ENCODE measurements around the gene CREBRF. TPM values are rescaled to one million over a fixed set of nuclear protein-coding genes. Genes with fewer than 3 reads are reported as not detected.

The CREBRF gene
- total and polyA plus RNA-seq, 9 of the 15 experiments (the other 6 are each of a cell fraction or from before 2014, with no cell fraction given), result 1.1 to 4.9 (median 2.9) TPM

DNA sequence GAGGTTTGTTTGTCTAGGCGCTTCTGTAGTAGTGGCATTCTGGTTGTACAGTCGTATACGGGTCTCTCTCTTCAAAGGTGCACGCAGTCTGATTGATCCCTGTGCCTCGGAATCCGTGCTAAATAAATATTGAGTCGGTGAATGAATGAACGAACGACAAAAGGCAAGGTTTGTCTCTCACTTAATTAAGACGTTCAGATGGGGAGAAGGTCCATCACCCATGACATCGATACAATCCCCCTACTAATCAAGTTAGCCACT, 500 bp upstream of the CREBRF start (continued):
- TF ChIP-seq SIX5 (IDR thresholded peaks at IDR 0.05; ENCODE audit: borderline replicate concordance in 1 of 2, insufficient read depth in 1 of 2, low read depth in 1 of 2, low read length in 2 of 2) (no peak), ZNF24 (IDR thresholded peaks at IDR 0.05) (peak; percentile 42; the same call in 1 of the 2 replicates), NR4A1 (CRISPR knock-in tag; IDR thresholded peaks at IDR 0.05) (0 out of 2 replicates have a peak, but pooled peaks have one; percentile 9), NR4A1 (tag; IDR thresholded peaks at IDR 0.05) (no peak)
- TF ChIP-seq, protein P1, sequence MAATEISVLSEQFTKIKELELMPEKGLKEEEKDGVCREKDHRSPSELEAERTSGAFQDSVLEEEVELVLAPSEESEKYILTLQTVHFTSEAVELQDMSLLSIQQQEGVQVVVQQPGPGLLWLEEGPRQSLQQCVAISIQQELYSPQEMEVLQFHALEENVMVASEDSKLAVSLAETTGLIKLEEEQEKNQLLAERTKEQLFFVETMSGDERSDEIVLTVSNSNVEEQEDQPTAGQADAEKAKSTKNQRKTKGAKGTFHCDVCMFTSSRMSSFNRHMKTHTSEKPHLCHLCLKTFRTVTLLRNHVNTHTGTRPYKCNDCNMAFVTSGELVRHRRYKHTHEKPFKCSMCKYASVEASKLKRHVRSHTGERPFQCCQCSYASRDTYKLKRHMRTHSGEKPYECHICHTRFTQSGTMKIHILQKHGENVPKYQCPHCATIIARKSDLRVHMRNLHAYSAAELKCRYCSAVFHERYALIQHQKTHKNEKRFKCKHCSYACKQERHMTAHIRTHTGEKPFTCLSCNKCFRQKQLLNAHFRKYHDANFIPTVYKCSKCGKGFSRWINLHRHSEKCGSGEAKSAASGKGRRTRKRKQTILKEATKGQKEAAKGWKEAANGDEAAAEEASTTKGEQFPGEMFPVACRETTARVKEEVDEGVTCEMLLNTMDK (IDR thresholded peaks at IDR 0.05; ENCODE audit: borderline replicate concordance, insufficient read depth, low read depth, low read length, poor library complexity, severe bottlenecking), result no peak

- Histone ChIP-seq H3K27me3 (ENCODE audit: control insufficient read depth in 2 of 2, insufficient read depth in 2 of 2, low read length in 2 of 2) (no peaks in the 10 kb centered on the region), H3K27ac (ENCODE audit: extremely low read depth, low read depth, low read length) (peak overlapping the region; percentile 87; the same call in 2 of the 3 replicates), H3K9me3 (replicated peaks; ENCODE audit: control insufficient read depth, insufficient read depth, low read depth, low read length) (no peaks in the 10 kb centered on the region), H3K9me1 (ENCODE audit: control insufficient read depth, insufficient read depth, low read length) (no peaks in the 10 kb centered on the region), H2AFZ (ENCODE audit: low read depth, low read length) (peak overlapping the region; percentile 86; the same call in 1 of the 2 replicates), H3K79me2 (ENCODE audit: control insufficient read depth, insufficient read depth, low read length) (peaks cover 17% of the 10 kb centered on the region), H3K9ac (ENCODE audit: insufficient read depth in 1 of 2, low read depth in 2 of 2, low read length in 2 of 2) (peak overlapping the region; percentile 66 to 88; a peak in 3 of 4 replicates), H3K4me2 (ENCODE audit: insufficient read depth, low read length) (peak overlapping the region; percentile 94; the same call in 1 of the 2 replicates), H4K20me1 (replicated peaks; ENCODE audit: control insufficient read depth, insufficient read depth, low read length) (no peaks in the 10 kb centered on the region), H3K4me3 (peak overlapping the region; percentile 99), H3K4me1 (replicated peaks in 1 of 2; ENCODE audit: control insufficient read depth in 2 of 2, insufficient read depth in 2 of 2, low read length in 2 of 2) (peaks cover 10% of the 10 kb centered on the region in 2 experiments; a peak in 3 of 5 replicates), H3K36me3 (ENCODE audit: control insufficient read depth, insufficient read depth, low read length) (no peaks in the 10 kb centered on the region)
- ATAC-seq, result peak; percentile 71
- no peak for FAIRE-seq
- ChIA-PET CTCF (ENCODE audit: low intra/inter-chr PET ratio) (no interaction called here), POLR2A (interaction anchor here (0.5 to 1.8 kb wide), 6 partner anchors 9 to 852 kb away, joined by 3 to 7 read pairs (median 3); partner anchors contain the start of gene ATP6V0E1)
- no TSS peak for BruUV-seq (replicated peaks)
- in situ Hi-C loops (cut with MboI), result no loop called here
- no CpG with 5 or more reads among the region's 27 CpGs for WGBS (ENCODE audit: insufficient coverage, low coverage, missing lambda C conversion rate)
- DNase-seq (ENCODE audit: extremely low read depth in 1 of 4, low spot score in 3 of 4), result peak in 3 of 4 experiments; percentile 77 to 83 (median 79)
- intact Hi-C loops (cut with micrococcal nuclease), result loop anchor here (1.0 to 2.0 kb wide), 3 partner anchors 36 to 88 kb away; partner anchors contain the start of gene BNIP1
- TF ChIP-seq PHF8 (IDR thresholded peaks at IDR 0.05; ENCODE audit: borderline replicate concordance, low read length) (peak; percentile 23; the same call in 1 of the 2 replicates), HDAC1 (IDR thresholded peaks at IDR 0.05) (peak in 1 of 2 experiments; percentile 73; a peak in 2 of 4 replicates), MTA1 (IDR thresholded peaks at IDR 0.05; ENCODE audit: borderline replicate concordance) (0 out of 2 replicates have a peak, but pooled peaks have one; percentile 8), NCOA2 (IDR thresholded peaks at IDR 0.05; ENCODE audit: partially characterized antibody in 2 of 2) (no peak), HMG20A (CRISPR knock-in tag; conservative IDR thresholded peaks at IDR 0.05) (no peak), AFF4 (CRISPR knock-in tag; IDR thresholded peaks at IDR 0.05) (no peak), MYNN (IDR thresholded peaks at IDR 0.05) (no peak), MYNN (CRISPR knock-in tag; IDR thresholded peaks at IDR 0.05) (no peak), BRD9 (IDR thresholded peaks at IDR 0.05; ENCODE audit: low read depth, partially characterized antibody) (no peak)
- TF ChIP-seq, protein P2, sequence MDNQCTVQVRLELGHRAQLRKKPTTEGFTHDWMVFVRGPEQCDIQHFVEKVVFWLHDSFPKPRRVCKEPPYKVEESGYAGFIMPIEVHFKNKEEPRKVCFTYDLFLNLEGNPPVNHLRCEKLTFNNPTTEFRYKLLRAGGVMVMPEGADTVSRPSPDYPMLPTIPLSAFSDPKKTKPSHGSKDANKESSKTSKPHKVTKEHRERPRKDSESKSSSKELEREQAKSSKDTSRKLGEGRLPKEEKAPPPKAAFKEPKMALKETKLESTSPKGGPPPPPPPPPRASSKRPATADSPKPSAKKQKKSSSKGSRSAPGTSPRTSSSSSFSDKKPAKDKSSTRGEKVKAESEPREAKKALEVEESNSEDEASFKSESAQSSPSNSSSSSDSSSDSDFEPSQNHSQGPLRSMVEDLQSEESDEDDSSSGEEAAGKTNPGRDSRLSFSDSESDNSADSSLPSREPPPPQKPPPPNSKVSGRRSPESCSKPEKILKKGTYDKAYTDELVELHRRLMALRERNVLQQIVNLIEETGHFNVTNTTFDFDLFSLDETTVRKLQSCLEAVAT (IDR thresholded peaks at IDR 0.05), result no peak
These were observed 570 bp downstream of the CREBRF start for GRCh38 chr5:173056783-173057061.
